ENCODE measurements around the gene APCDD1. TPM values are rescaled to one million over a fixed set of nuclear protein-coding genes. Genes with fewer than 3 reads are reported as not detected.

Gene APCDD1
- total and polyA plus RNA-seq, 2 donors, result 1.9 to 2.5 TPM

- Histone ChIP-seq H3K9me3 (ENCODE audit: control insufficient read depth in 2 of 2, insufficient read depth in 1 of 2, low read length in 1 of 2) (no peaks in the 10 kb centered on the region), H3K36me3 (ENCODE audit: control insufficient read depth in 2 of 2, insufficient read depth in 2 of 2, low read length in 1 of 2) (no peaks in the 10 kb centered on the region), H3K27ac (ENCODE audit: low read depth in 1 of 2, low read length in 1 of 2) (no peak overlapping the region), H3K27me3 (ENCODE audit: control insufficient read depth in 2 of 2, insufficient read depth in 1 of 2, low read length in 1 of 2) (no peaks in the 10 kb centered on the region), H3K4me1 (ENCODE audit: control insufficient read depth in 2 of 2, insufficient read depth in 2 of 2, low read length in 2 of 2) (peaks cover 0 to 6% of the 10 kb centered on the region in 2 donors), H3K4me3 (ENCODE audit: low read length in 2 of 2) (no peak overlapping the region)
- WGBS, result 96% methylated on average over 4 of the region's 4 CpGs
- no peak for DNase-seq (ENCODE audit: low read depth in 6 of 9, low spot score in 9 of 9)
Measured at GRCh38 chr18:10441472-10441871, 13.0 kb upstream of the APCDD1 start.

GRCh38 chr18:10442551-10442971, 11.9 kb upstream of the APCDD1 start:
- Histone ChIP-seq H3K9me3 (ENCODE audit: control insufficient read depth in 2 of 2, insufficient read depth in 1 of 2, low read length in 1 of 2) (no peaks in the 10 kb centered on the region), H3K27me3 (ENCODE audit: control insufficient read depth in 2 of 2, insufficient read depth in 1 of 2, low read length in 1 of 2) (no peaks in the 10 kb centered on the region), H3K27ac (ENCODE audit: low read depth in 1 of 2, low read length in 1 of 2) (no peak overlapping the region), H3K36me3 (ENCODE audit: control insufficient read depth in 2 of 2, insufficient read depth in 2 of 2, low read length in 1 of 2) (no peaks in the 10 kb centered on the region), H3K4me1 (ENCODE audit: control insufficient read depth in 2 of 2, insufficient read depth in 2 of 2, low read length in 2 of 2) (peaks cover 0 to 6% of the 10 kb centered on the region in 2 donors), H3K4me3 (ENCODE audit: low read length in 2 of 2) (no peak overlapping the region)
- WGBS, result 95% methylated on average over 4 of the region's 4 CpGs
- no peak for DNase-seq (ENCODE audit: low read depth in 6 of 9, low spot score in 9 of 9)

GRCh38 chr18:10443001-10443400, 11.4 kb upstream of the APCDD1 start:
- 95% methylated on average over 1 of the region's 1 CpG for WGBS
- peaks cover 0 to 6% of the 10 kb centered on the region in 2 donors for H3K4me1 ChIP-seq (ENCODE audit: control insufficient read depth in 2 of 2, insufficient read depth in 2 of 2, low read length in 2 of 2)
- no peaks in the 10 kb centered on the region for H3K27me3 ChIP-seq (ENCODE audit: control insufficient read depth in 2 of 2, insufficient read depth in 1 of 2, low read length in 1 of 2)
- H3K27ac ChIP-seq (ENCODE audit: low read depth in 1 of 2, low read length in 1 of 2), result no peak overlapping the region
- no peak for DNase-seq (ENCODE audit: low read depth in 6 of 9, low spot score in 9 of 9)
- no peaks in the 10 kb centered on the region for H3K9me3 ChIP-seq (ENCODE audit: control insufficient read depth in 2 of 2, insufficient read depth in 1 of 2, low read length in 1 of 2)
- no peak overlapping the region for H3K4me3 ChIP-seq (ENCODE audit: low read length in 2 of 2)
- no peaks in the 10 kb centered on the region for H3K36me3 ChIP-seq (ENCODE audit: control insufficient read depth in 2 of 2, insufficient read depth in 2 of 2, low read length in 1 of 2)

- DNase-seq (ENCODE audit: low read depth in 6 of 9, low spot score in 9 of 9), result no peak
- Histone ChIP-seq H3K27me3 (ENCODE audit: control insufficient read depth in 2 of 2, insufficient read depth in 1 of 2, low read length in 1 of 2) (no peaks in the 10 kb centered on the region), H3K4me3 (ENCODE audit: low read length in 2 of 2) (no peak overlapping the region), H3K36me3 (ENCODE audit: control insufficient read depth in 2 of 2, insufficient read depth in 2 of 2, low read length in 1 of 2) (no peaks in the 10 kb centered on the region), H3K27ac (ENCODE audit: low read depth in 1 of 2, low read length in 1 of 2) (no peak overlapping the region), H3K9me3 (ENCODE audit: control insufficient read depth in 2 of 2, insufficient read depth in 1 of 2, low read length in 1 of 2) (no peaks in the 10 kb centered on the region), H3K4me1 (ENCODE audit: control insufficient read depth in 2 of 2, insufficient read depth in 2 of 2, low read length in 2 of 2) (peaks cover 0 to 13% of the 10 kb centered on the region in 2 donors)
- WGBS, result 80% methylated on average over 9 of the region's 9 CpGs
Measured at GRCh38 chr18:10444314-10445006, 10.0 kb upstream of the APCDD1 start.

- WGBS, result 95% methylated on average over 2 of the region's 2 CpGs
Measured at GRCh38 chr18:10449396-10449795, 5.0 kb upstream of the APCDD1 start.

GRCh38 chr18:10450986-10451385, 3.4 kb upstream of the APCDD1 start:
- Histone ChIP-seq H3K27me3 (ENCODE audit: control insufficient read depth in 2 of 2, insufficient read depth in 1 of 2, low read length in 1 of 2) (peaks cover 12 to 23% of the 10 kb centered on the region in 2 donors), H3K36me3 (ENCODE audit: control insufficient read depth in 2 of 2, insufficient read depth in 2 of 2, low read length in 1 of 2) (no peaks in the 10 kb centered on the region), H3K4me3 (ENCODE audit: low read length in 2 of 2) (no peak overlapping the region), H3K9me3 (ENCODE audit: control insufficient read depth in 2 of 2, insufficient read depth in 1 of 2, low read length in 1 of 2) (no peaks in the 10 kb centered on the region), H3K4me1 (ENCODE audit: control insufficient read depth in 2 of 2, insufficient read depth in 2 of 2, low read length in 2 of 2) (peaks cover 10 to 28% of the 10 kb centered on the region in 2 donors), H3K27ac (ENCODE audit: low read depth in 1 of 2, low read length in 1 of 2) (no peak overlapping the region)
- WGBS, result 97% methylated on average over 2 of the region's 2 CpGs
- no peak for DNase-seq (ENCODE audit: low read depth in 6 of 9, low spot score in 9 of 9)

More at GRCh38 chr18:10449396-10449795, 5.0 kb upstream of the APCDD1 start:
- Histone ChIP-seq H3K4me1 (ENCODE audit: control insufficient read depth in 2 of 2, insufficient read depth in 2 of 2, low read length in 2 of 2) (peaks cover under 1 to 17% of the 10 kb centered on the region in 2 donors), H3K27ac (ENCODE audit: low read depth in 1 of 2, low read length in 1 of 2) (no peak overlapping the region), H3K36me3 (ENCODE audit: control insufficient read depth in 2 of 2, insufficient read depth in 2 of 2, low read length in 1 of 2) (no peaks in the 10 kb centered on the region), H3K27me3 (ENCODE audit: control insufficient read depth in 2 of 2, insufficient read depth in 1 of 2, low read length in 1 of 2) (peaks cover 0 to 10% of the 10 kb centered on the region in 2 donors), H3K9me3 (ENCODE audit: control insufficient read depth in 2 of 2, insufficient read depth in 1 of 2, low read length in 1 of 2) (no peaks in the 10 kb centered on the region), H3K4me3 (ENCODE audit: low read length in 2 of 2) (no peak overlapping the region)
- no peak for DNase-seq (ENCODE audit: low read depth in 6 of 9, low spot score in 9 of 9)

GRCh38 chr18:10453261-10453805, 1.1 kb upstream of the APCDD1 start:
- no peak overlapping the region for H3K4me3 ChIP-seq (ENCODE audit: low read length in 2 of 2)
- H3K36me3 ChIP-seq (ENCODE audit: control insufficient read depth in 2 of 2, insufficient read depth in 2 of 2, low read length in 1 of 2), result no peaks in the 10 kb centered on the region
- H3K27ac ChIP-seq (ENCODE audit: low read depth in 1 of 2, low read length in 1 of 2), result no peak overlapping the region
- WGBS, result 85% methylated on average over 11 of the region's 11 CpGs
- no peaks in the 10 kb centered on the region for H3K9me3 ChIP-seq (ENCODE audit: control insufficient read depth in 2 of 2, insufficient read depth in 1 of 2, low read length in 1 of 2)
- H3K4me1 ChIP-seq (ENCODE audit: control insufficient read depth in 2 of 2, insufficient read depth in 2 of 2, low read length in 2 of 2), result peaks cover 10 to 29% of the 10 kb centered on the region in 2 donors
- no peak for DNase-seq (ENCODE audit: low read depth in 6 of 9, low spot score in 9 of 9)
- peaks cover 17 to 29% of the 10 kb centered on the region in 2 donors for H3K27me3 ChIP-seq (ENCODE audit: control insufficient read depth in 2 of 2, insufficient read depth in 1 of 2, low read length in 1 of 2)

- no peak for DNase-seq (ENCODE audit: low read depth in 6 of 9, low spot score in 9 of 9)
- H3K4me1 ChIP-seq (ENCODE audit: control insufficient read depth in 2 of 2, insufficient read depth in 2 of 2, low read length in 2 of 2), result peaks cover 10 to 23% of the 10 kb centered on the region in 2 donors
- no peak overlapping the region for H3K27ac ChIP-seq (ENCODE audit: low read depth in 1 of 2, low read length in 1 of 2)
- H3K36me3 ChIP-seq (ENCODE audit: control insufficient read depth in 2 of 2, insufficient read depth in 2 of 2, low read length in 1 of 2), result no peaks in the 10 kb centered on the region
- peak overlapping the region; percentile 21 to 49 for H3K4me3 ChIP-seq (ENCODE audit: low read length in 2 of 2)
- no peaks in the 10 kb centered on the region for H3K9me3 ChIP-seq (ENCODE audit: control insufficient read depth in 2 of 2, insufficient read depth in 1 of 2, low read length in 1 of 2)
- WGBS, result 1% methylated on average over 94 of the region's 94 CpGs
- peaks cover 17 to 29% of the 10 kb centered on the region in 2 donors for H3K27me3 ChIP-seq (ENCODE audit: control insufficient read depth in 2 of 2, insufficient read depth in 1 of 2, low read length in 1 of 2)
Measured at GRCh38 chr18:10454681-10455557, 484 bp downstream of the APCDD1 start.
